Motor neuron (in vitro differentiated cells): ENCODE data around the gene PLD2. TPM values are rescaled to one million over a fixed set of nuclear protein-coding genes. Genes with fewer than 3 reads are reported as not detected.
"Not testable (repeated sequence)": the region's sequence is repeated elsewhere in the genome, so short reads cannot be mapped to it uniquely, and the experiment has no call there.

Experiments used
- ATAC-seq, 8 experiments: fragments of 200-7000 bp; cut with Tn5 transposase; replicated peaks in 6 of 8; 2 replicates each; pipeline ENCODE4 v1.8.0; 2021; ENCODE audit warnings: mild to moderate bottlenecking in 8 of 8, moderate library complexity in 8 of 8
- H3K27ac ChIP-seq, 2 donors: fragments of 250-450 bp; sonication (Bioruptor Pico); 2 replicates each; pipeline ENCODE4 v1.9.0; 2021; ENCODE audit warnings: antibody characterized with exemption in 2 of 2, mild to moderate bottlenecking in 2 of 2, moderate library complexity in 1 of 2
- H3K4me1 ChIP-seq, 2 donors: fragments of 250-450 bp; sonication (Bioruptor Pico); replicated peaks in 1 of 2; 2 replicates each; pipeline ENCODE4 v1.6.1; 2021; ENCODE audit warnings: antibody characterized with exemption in 2 of 2, mild to moderate bottlenecking in 2 of 2, moderate library complexity in 1 of 2
- H3K4me3 ChIP-seq, 5 donors: fragments of 250-450 bp; sonication (Bioruptor Pico); 2 replicates each; pipeline ENCODE4 v1.9.0; 2021; ENCODE audit warnings: antibody characterized with exemption in 5 of 5, mild to moderate bottlenecking in 5 of 5, moderate library complexity in 4 of 5
- WGBS, 10 experiments: fragments of 450-650 bp; shearing (Covaris generic); methylation state at CpG; one replicate each; pipeline ENCODE4 v1.0.0; 2022; 5-methylcytosine and 5-hydroxymethylcytosine counted together
- in situ Hi-C, 9 experiments: fragments of 400-800 bp; cut with MboI; loops; one replicate each; pipeline ENCODE4 v1.15.0; 2021; ENCODE audit warnings: low sequenced_read_pairs in 9 of 9, low pct_unique_long_range_greater_than_20kb in 2 of 9; ENCODE audit not compliant: unreplicated experiment in 9 of 9
- total RNA-seq, 8 experiments: library from RNA; unstranded; fragments of 300-600 nt; gene quantifications; 2 replicates each; pipeline versions ENCODE4 v1.2.3 to v1.2.4, GENCODE V29; 2022

Gene PLD2
- total RNA-seq, 8 experiments from 2014 or later = 4.3 to 28.6 (median 11.4) TPM

- peaks cover 16 to 24% of the 10 kb centered on the region in 2 donors for H3K4me1 ChIP-seq
- ATAC-seq = no peak
- no peak overlapping the region for H3K27ac ChIP-seq
- 20 to 89% (median 74%) methylated on average over 1 to 5 of the region's 7 CpGs; no CpG with 5 or more reads in 6 of the 10 experiments for WGBS, 10 experiments
- in situ Hi-C loops = no loop called here
- H3K4me3 ChIP-seq = no peak overlapping the region
Observed at GRCh38 chr17:4856937-4857314, 50.0 kb downstream of the PLD2 start.

GRCh38 chr17:4857347-4857746 lies 50.4 kb downstream of the PLD2 start:
- not testable (repeated sequence) for H3K4me3 ChIP-seq, ATAC-seq

GRCh38 chr17:4858068-4858881 lies 51.3 kb downstream of the PLD2 start:
- H3K27ac ChIP-seq = no peak overlapping the region
- in situ Hi-C loops = no loop called here
- 30 to 100% (median 76%) methylated on average over 1 to 7 of the region's 7 CpGs for WGBS, 10 experiments
- H3K4me1 ChIP-seq = peaks cover 16 to 24% of the 10 kb centered on the region in 2 donors
- H3K4me3 ChIP-seq = no peak overlapping the region
- ATAC-seq = peak in 2 of 8 experiments; percentile 30 to 37

More at GRCh38 chr17:4857347-4857746, 50.4 kb downstream of the PLD2 start:
- H3K27ac ChIP-seq, in situ Hi-C loops: not testable (repeated sequence)
- 81 to 100% (median 92%) methylated on average over 1 to 3 of the region's 7 CpGs; no CpG with 5 or more reads in 5 of the 10 experiments for whole genome bisulfite sequencing, 10 experiments
- H3K4me1 ChIP-seq = peaks cover 16 to 24% of the 10 kb centered on the region in 2 donors

GRCh38 chr17:4858882-4859260 lies 51.9 kb downstream of the PLD2 start:
- peak in 3 of 8 experiments; percentile 36 to 63 (median 37) for ATAC-seq
- Histone ChIP-seq H3K4me3 (no peak overlapping the region), H3K27ac (no peak overlapping the region), H3K4me1 (peaks cover 14 to 19% of the 10 kb centered on the region in 2 donors)
- in situ Hi-C loops = no loop called here
- WGBS, 10 experiments = 40% methylated on average over 1 of the region's 5 CpGs; no CpG with 5 or more reads in 9 of the 10 experiments

GRCh38 chr17:4859816-4860625 lies 53.1 kb downstream of the PLD2 start:
- H3K27ac ChIP-seq = no peak overlapping the region
- peaks cover 6 to 11% of the 10 kb centered on the region in 2 donors for H3K4me1 ChIP-seq
- no peak overlapping the region for H3K4me3 ChIP-seq
- no peak for ATAC-seq
- in situ Hi-C loops = no loop called here
- WGBS, 10 experiments = 59 to 94% (median 74%) methylated on average over 3 to 26 of the region's 32 CpGs; no CpG with 5 or more reads in 2 of the 10 experiments

- H3K27ac ChIP-seq = no peak overlapping the region
- WGBS, 10 experiments = 80 to 100% (median 95%) methylated on average over 1 to 9 of the region's 9 CpGs; no CpG with 5 or more reads in 5 of the 10 experiments
- ATAC-seq = no peak
- H3K4me3 ChIP-seq = no peak overlapping the region
- in situ Hi-C loops = no loop called here
- peaks cover 6 to 11% of the 10 kb centered on the region in 2 donors for H3K4me1 ChIP-seq
Observed at GRCh38 chr17:4860651-4861050, 53.7 kb downstream of the PLD2 start.

GRCh38 chr17:4861052-4861451 lies 54.1 kb downstream of the PLD2 start:
- Histone ChIP-seq H3K27ac (no peak overlapping the region), H3K4me1 (peaks cover 6 to 11% of the 10 kb centered on the region in 2 donors), H3K4me3 (no peak overlapping the region)
- WGBS, 10 experiments = 80 to 100% (median 95%) methylated on average over 1 to 11 of the region's 16 CpGs; no CpG with 5 or more reads in 1 of the 10 experiments
- ATAC-seq = no peak
- in situ Hi-C loops = no loop called here

GRCh38 chr17:4862720-4863119 lies 55.8 kb downstream of the PLD2 start:
- no peak overlapping the region for H3K27ac ChIP-seq
- ATAC-seq = no peak
- in situ Hi-C loops = no loop called here
- WGBS, 10 experiments = 80 to 100% (median 92%) methylated on average over 1 to 3 of the region's 4 CpGs; no CpG with 5 or more reads in 3 of the 10 experiments
- H3K4me3 ChIP-seq = no peak overlapping the region
- H3K4me1 ChIP-seq = peaks cover 5 to 7% of the 10 kb centered on the region in 2 donors

GRCh38 chr17:4863321-4863720 lies 56.4 kb downstream of the PLD2 start:
- 80 to 100% (median 87%) methylated on average over 1 of the region's 1 CpG; no CpG with 5 or more reads in 4 of the 10 experiments for WGBS, 10 experiments
- Histone ChIP-seq H3K4me3 (no peak overlapping the region), H3K27ac (no peak overlapping the region), H3K4me1 (peaks cover 0 to 1% of the 10 kb centered on the region in 2 donors)
- ATAC-seq = no peak
- in situ Hi-C loops = no loop called here

GRCh38 chr17:4867535-4867934 lies 60.6 kb downstream of the PLD2 start:
- ATAC-seq, H3K4me1 ChIP-seq, H3K27ac ChIP-seq, in situ Hi-C loops, H3K4me3 ChIP-seq: not testable (repeated sequence)
- WGBS, 10 experiments = 85 to 100% (median 94%) methylated on average over 1 to 4 of the region's 5 CpGs; no CpG with 5 or more reads in 3 of the 10 experiments

- 90 to 100% (median 95%) methylated on average over 1 to 22 of the region's 22 CpGs for WGBS, 10 experiments
- ATAC-seq, H3K27ac ChIP-seq, in situ Hi-C loops, H3K4me3 ChIP-seq, H3K4me1 ChIP-seq: not testable (repeated sequence)
Observed at GRCh38 chr17:4869058-4869998, 62.4 kb downstream of the PLD2 start.

- 68 to 100% (median 90%) methylated on average over 1 to 2 of the region's 2 CpGs for WGBS, 10 experiments
- no peak for ATAC-seq
- in situ Hi-C loops = no loop called here
- Histone ChIP-seq H3K4me1 (no peaks in the 10 kb centered on the region), H3K4me3 (no peak overlapping the region), H3K27ac (no peak overlapping the region)
Observed at GRCh38 chr17:4870855-4871254, 63.9 kb downstream of the PLD2 start.
